ENCODE data around the gene DIDO1.

DNA sequence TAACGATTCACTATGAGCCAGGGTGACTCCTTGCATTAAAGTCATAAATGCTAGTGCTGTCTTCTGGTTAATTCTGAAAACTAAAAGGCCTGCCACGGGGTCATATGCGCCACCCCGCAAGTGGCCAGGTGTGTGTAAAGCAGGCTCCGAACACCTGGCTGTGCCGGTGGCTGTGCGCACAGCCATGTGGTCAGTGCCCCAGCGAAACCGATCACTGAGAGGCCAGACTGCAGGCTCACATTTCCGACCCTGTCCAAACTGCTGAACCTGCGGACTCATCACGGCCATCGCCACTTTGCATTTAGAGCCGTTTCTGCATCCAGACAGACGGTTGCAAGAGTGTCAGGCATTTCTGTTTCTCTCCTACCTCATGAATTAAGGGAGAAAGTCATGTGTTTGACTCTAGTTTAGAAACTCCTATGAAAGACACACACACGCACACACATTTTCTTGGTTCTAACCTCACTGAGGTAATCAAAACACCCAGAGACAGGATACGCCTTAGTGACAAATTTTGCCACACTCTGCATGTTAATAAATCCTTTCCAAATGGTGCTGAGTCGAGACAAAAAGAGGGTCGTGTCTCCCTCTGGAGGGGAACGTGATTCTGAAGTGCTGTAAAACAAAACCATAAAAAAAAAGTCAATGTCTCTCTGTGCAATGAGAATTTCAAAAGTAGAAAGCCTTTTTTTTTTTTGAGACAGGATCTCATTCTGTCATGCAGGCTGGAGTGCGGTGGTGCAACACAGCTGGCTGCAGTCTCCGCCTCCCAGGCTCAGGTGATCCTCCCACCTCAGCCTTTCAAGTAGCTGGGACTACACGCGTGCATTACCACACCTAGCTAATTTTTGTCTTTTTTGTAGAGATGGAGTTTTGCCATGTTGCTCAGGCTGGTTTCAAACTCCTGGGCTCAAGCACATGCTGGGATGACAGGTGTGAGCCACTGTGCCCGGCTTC lies 33.7 kb downstream of the DIDO1 start:
- TF ChIP-seq, protein P1, sequence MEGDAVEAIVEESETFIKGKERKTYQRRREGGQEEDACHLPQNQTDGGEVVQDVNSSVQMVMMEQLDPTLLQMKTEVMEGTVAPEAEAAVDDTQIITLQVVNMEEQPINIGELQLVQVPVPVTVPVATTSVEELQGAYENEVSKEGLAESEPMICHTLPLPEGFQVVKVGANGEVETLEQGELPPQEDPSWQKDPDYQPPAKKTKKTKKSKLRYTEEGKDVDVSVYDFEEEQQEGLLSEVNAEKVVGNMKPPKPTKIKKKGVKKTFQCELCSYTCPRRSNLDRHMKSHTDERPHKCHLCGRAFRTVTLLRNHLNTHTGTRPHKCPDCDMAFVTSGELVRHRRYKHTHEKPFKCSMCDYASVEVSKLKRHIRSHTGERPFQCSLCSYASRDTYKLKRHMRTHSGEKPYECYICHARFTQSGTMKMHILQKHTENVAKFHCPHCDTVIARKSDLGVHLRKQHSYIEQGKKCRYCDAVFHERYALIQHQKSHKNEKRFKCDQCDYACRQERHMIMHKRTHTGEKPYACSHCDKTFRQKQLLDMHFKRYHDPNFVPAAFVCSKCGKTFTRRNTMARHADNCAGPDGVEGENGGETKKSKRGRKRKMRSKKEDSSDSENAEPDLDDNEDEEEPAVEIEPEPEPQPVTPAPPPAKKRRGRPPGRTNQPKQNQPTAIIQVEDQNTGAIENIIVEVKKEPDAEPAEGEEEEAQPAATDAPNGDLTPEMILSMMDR (IDR thresholded peaks at IDR 0.05): no peak
- no peak for TF ChIP-seq EP300 (IDR thresholded peaks at IDR 0.05)
